Natural killer cell (primary cell): ENCODE results near the gene UBA3. TPM values are rescaled to one million over a fixed set of nuclear protein-coding genes. Genes with fewer than 3 reads are reported as not detected.

ENCODE experiments used
- ATAC-seq, 3 donors: fragments of 150-1000 bp in 2 of 3; fragments of 200-7000 bp in 1 of 3; cut with Tn5 transposase; 1 replicate in 1 of 3; 2 replicates in 2 of 3; pipeline ENCODE4 v1.10.0; 2021; ENCODE audit warnings: mild to moderate bottlenecking in 2 of 3, moderate library complexity in 2 of 3
- DNase-seq, 2 donors: peaks; one replicate each; pipeline versions ENCODE4 v3.0.0 to v3.0.0-alpha.2; 2013 to 2021; ENCODE audit warnings: mixed read lengths in 1 of 2
- H3K27ac ChIP-seq: one replicate; pipeline ENCODE4 v1.5.1; 2013; ENCODE audit warnings: mild to moderate bottlenecking, low read length
- H3K27me3 ChIP-seq: one replicate; pipeline ENCODE4 v1.6.1; 2013; ENCODE audit warnings: low read length; ENCODE audit not compliant: control insufficient read depth, insufficient read depth
- H3K36me3 ChIP-seq: one replicate; pipeline ENCODE4 v1.6.1; 2013; ENCODE audit warnings: low read length; ENCODE audit not compliant: control insufficient read depth, insufficient read depth
- H3K4me1 ChIP-seq: one replicate; pipeline ENCODE4 v1.6.1; 2013; ENCODE audit warnings: low read length; ENCODE audit not compliant: control insufficient read depth, insufficient read depth
- H3K4me3 ChIP-seq: one replicate; pipeline ENCODE4 v1.5.1; 2013; ENCODE audit warnings: low read length
- H3K9me3 ChIP-seq: one replicate; pipeline ENCODE4 v1.6.1; 2013; ENCODE audit warnings: low read length; ENCODE audit not compliant: control insufficient read depth, insufficient read depth
- H3K27ac Mint-ChIP-seq, 2 donors: one replicate each; pipeline ENCODE4 v1.8.0; 2022; ENCODE audit warnings: mild to moderate bottlenecking in 2 of 2, mixed read lengths in 2 of 2, moderate library complexity in 1 of 2
- H3K27me3 Mint-ChIP-seq, 2 donors: one replicate each; pipeline ENCODE4 v1.8.0; 2022; ENCODE audit warnings: low read depth in 2 of 2, mixed read lengths in 2 of 2
- H3K36me3 Mint-ChIP-seq: one replicate; pipeline ENCODE4 v1.8.0; 2022; ENCODE audit warnings: mixed read lengths
- H3K4me1 Mint-ChIP-seq, 2 donors: one replicate each; pipeline ENCODE4 v1.8.0; 2022; ENCODE audit warnings: mixed read lengths in 2 of 2
- H3K4me3 Mint-ChIP-seq: one replicate; pipeline ENCODE4 v1.8.0; 2022; ENCODE audit warnings: mild to moderate bottlenecking, moderate library complexity, mixed read lengths
- H3K9me3 Mint-ChIP-seq, 2 donors: one replicate each; pipeline ENCODE4 v1.8.0; 2022; ENCODE audit warnings: mixed read lengths in 2 of 2
- WGBS: methylation state at CpG from one replicate; pipeline ENCODE4 v1.1.7; 2013; ENCODE audit warnings: missing lambda C conversion rate; ENCODE audit not compliant: insufficient coverage; 5-methylcytosine and 5-hydroxymethylcytosine counted together
- intact Hi-C: fragments of 100-400 bp; cut with micrococcal nuclease; formaldehyde crosslinking; loops from one replicate; pipeline ENCODE4 v1.14.2; 2022
- total RNA-seq, 4 donors: library from RNA; stranded (reverse); fragments of 120-200 nt in 1 of 4; gene quantifications; one replicate each; pipeline versions ENCODE4 v1.2.3 to v1.2.4, GENCODE V29; 2013 to 2022
- TF ChIP-seq, protein P1 (sequence below): fragments of 200-600 bp; IDR thresholded peaks from one replicate; pipeline ENCODE4 v1.8.0; 2022; ENCODE audit warnings: antibody characterized with exemption

The UBA3 gene
- total RNA-seq, 3 donors from 2014 or later (not counting 1 experiment from before 2014, with no cell fraction given), result 72.0 to 87.7 (median 72.8) TPM

DNA sequence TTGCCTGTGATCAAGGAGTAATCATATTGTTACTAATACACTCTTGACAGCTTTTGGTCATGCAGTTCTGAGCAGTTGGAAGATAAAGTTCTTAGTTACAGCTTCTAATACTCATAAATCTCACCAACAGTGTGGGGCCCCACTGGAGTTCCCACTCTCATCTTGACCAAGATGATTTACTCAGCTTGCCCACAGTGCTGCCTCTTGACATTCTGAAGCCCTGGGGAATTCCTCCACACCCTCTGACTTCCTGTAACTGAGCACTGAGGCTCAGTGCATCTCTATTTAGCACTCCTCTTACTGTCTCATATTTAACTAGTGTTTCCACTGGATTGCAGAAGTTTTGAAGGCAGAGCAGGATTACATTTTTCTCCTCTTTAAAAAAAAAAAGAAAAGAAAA, 2.6 kb upstream of the UBA3 start:
- Mint-ChIP-seq H3K4me3 (peak overlapping the region; percentile 96), H3K36me3 (no peaks in the 10 kb centered on the region), H3K9me3 (no peaks in the 10 kb centered on the region), H3K27ac (peak overlapping the region; percentile 90 to 98), H3K4me1 (peaks cover 56 to 59% of the 10 kb centered on the region in 2 donors), H3K27me3 (no peaks in the 10 kb centered on the region)
- no peaks in the 10 kb centered on the region for H3K27me3 ChIP-seq
- TF ChIP-seq, protein P1, sequence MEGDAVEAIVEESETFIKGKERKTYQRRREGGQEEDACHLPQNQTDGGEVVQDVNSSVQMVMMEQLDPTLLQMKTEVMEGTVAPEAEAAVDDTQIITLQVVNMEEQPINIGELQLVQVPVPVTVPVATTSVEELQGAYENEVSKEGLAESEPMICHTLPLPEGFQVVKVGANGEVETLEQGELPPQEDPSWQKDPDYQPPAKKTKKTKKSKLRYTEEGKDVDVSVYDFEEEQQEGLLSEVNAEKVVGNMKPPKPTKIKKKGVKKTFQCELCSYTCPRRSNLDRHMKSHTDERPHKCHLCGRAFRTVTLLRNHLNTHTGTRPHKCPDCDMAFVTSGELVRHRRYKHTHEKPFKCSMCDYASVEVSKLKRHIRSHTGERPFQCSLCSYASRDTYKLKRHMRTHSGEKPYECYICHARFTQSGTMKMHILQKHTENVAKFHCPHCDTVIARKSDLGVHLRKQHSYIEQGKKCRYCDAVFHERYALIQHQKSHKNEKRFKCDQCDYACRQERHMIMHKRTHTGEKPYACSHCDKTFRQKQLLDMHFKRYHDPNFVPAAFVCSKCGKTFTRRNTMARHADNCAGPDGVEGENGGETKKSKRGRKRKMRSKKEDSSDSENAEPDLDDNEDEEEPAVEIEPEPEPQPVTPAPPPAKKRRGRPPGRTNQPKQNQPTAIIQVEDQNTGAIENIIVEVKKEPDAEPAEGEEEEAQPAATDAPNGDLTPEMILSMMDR, result no peak
- H3K4me3 ChIP-seq, result no peak overlapping the region
- H3K36me3 ChIP-seq, result no peaks in the 10 kb centered on the region
- DNase-seq (peak; percentile 57 to 88), ATAC-seq (peak; percentile 63 to 78 (median 75))
- intact Hi-C loops, result loop anchor here (10.0 kb wide), 1 partner anchor 1428 kb away; the partner anchor contains the start of gene SUCLG2
- peak overlapping the region; percentile 72 for H3K27ac ChIP-seq
- peaks cover 50% of the 10 kb centered on the region for H3K4me1 ChIP-seq
- no peaks in the 10 kb centered on the region for H3K9me3 ChIP-seq

DNA sequence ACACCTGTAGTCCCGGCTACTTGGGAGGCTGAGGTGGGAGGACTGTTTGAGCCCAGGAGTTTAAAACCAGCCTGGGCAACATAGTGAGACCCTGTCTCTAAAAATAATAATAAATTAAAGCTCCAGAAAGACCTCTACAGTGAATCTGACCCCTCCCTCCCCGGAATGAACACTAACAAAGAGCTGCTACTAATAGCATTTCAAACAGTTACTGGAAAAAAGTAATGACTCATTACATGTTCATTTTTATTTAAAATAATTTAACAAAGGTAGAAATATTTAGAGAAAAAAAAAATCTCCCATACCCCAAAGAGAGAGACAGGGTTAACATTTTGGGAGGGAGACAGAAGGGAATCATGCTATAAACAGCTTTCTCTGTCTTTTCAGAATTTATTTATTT, 2.2 kb upstream of the UBA3 start:
- Histone ChIP-seq H3K4me3 (no peak overlapping the region), H3K36me3 (no peaks in the 10 kb centered on the region), H3K27me3 (no peaks in the 10 kb centered on the region), H3K9me3 (no peaks in the 10 kb centered on the region), H3K27ac (peak overlapping the region; percentile 72), H3K4me1 (peaks cover 51% of the 10 kb centered on the region)
- Mint-ChIP-seq H3K4me1 (peaks cover 56 to 59% of the 10 kb centered on the region in 2 donors), H3K27ac (peak overlapping the region; percentile 90 to 98), H3K27me3 (no peaks in the 10 kb centered on the region), H3K4me3 (peak overlapping the region; percentile 96), H3K36me3 (no peaks in the 10 kb centered on the region), H3K9me3 (no peaks in the 10 kb centered on the region)
- no peak for ATAC-seq
- WGBS, result no CpG with 5 or more reads among the region's 2 CpGs
- no peak for DNase-seq
- intact Hi-C loops, result loop anchor here (10.0 kb wide), 1 partner anchor 1428 kb away; the partner anchor contains the start of gene SUCLG2
- TF ChIP-seq, protein P1, result no peak

DNA sequence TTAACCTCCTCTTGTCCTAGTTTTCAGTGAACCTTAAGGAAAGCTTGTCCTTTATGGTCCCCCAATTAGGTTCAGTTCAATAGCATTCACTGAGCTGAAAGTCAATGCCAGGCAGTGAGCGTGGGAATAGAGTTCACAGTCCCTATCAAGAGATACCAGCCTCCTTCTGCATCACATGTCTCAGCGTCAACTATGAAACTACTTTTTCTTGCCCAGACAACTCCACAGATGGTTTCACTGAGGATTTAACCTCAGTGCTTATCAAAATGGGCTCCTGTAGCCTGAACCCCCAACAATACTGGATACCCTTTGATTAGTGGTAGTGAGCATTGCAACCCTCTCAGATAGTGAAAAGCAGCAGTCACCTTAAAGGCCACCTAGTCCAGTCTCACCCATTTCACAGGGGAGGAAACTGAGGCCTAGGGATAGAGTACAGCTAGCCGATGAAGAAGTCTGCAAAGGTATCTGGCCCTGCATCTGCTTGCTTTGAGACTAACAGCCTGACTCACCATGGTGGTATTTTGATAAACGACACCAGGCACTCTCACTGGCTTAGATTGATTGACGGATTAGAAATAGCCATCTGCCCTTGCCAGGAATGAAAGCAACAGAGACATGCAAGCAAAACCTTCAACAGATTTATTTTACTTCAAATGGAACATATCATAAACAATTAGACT, 1.6 kb upstream of the UBA3 start:
- Histone ChIP-seq H3K27ac (peak overlapping the region; percentile 72), H3K27me3 (no peaks in the 10 kb centered on the region), H3K4me1 (peaks cover 44% of the 10 kb centered on the region), H3K36me3 (no peaks in the 10 kb centered on the region), H3K4me3 (no peak overlapping the region), H3K9me3 (no peaks in the 10 kb centered on the region)
- intact Hi-C loops, result loop anchor here (10.0 kb wide), 1 partner anchor 1427 kb away; the partner anchor contains the start of gene SUCLG2
- Mint-ChIP-seq H3K4me1 (peaks cover 56 to 59% of the 10 kb centered on the region in 2 donors), H3K9me3 (no peaks in the 10 kb centered on the region), H3K4me3 (peak overlapping the region; percentile 43), H3K27me3 (no peaks in the 10 kb centered on the region), H3K27ac (peak overlapping the region; percentile 90 to 98), H3K36me3 (no peaks in the 10 kb centered on the region)
- TF ChIP-seq, protein P1, result no peak
- ATAC-seq, result no peak
- WGBS, result 68% methylated on average over 5 of the region's 5 CpGs
- peak in 1 of 2 donors; percentile 43 for DNase-seq
